ENCODE results near the gene TMED9.
A peak's percentile ranks its signal among the peaks of the same experiment; 100 is the strongest.

TMED9 gene

DNA sequence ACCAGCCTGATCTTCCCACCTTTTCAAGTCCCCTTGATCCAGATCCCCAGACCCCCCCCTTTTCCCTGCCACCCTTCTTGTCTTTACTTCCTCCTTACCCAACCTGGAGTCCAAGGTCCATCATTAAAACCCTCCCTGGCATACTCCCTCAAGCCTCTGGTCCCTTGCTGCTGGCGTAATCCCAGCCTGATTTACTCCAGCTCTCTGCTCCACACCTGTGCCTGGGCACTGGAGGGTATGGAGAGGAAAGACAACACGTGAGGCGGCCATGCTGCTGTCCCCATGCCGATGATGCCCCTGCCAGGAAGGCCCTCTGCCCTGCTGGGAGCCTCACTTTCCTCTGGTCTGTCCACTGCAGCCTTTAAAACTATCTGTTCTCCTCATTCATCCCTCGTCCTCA is 13.1 kb downstream of the TMED9 start:
- TF ChIP-seq, protein P1, sequence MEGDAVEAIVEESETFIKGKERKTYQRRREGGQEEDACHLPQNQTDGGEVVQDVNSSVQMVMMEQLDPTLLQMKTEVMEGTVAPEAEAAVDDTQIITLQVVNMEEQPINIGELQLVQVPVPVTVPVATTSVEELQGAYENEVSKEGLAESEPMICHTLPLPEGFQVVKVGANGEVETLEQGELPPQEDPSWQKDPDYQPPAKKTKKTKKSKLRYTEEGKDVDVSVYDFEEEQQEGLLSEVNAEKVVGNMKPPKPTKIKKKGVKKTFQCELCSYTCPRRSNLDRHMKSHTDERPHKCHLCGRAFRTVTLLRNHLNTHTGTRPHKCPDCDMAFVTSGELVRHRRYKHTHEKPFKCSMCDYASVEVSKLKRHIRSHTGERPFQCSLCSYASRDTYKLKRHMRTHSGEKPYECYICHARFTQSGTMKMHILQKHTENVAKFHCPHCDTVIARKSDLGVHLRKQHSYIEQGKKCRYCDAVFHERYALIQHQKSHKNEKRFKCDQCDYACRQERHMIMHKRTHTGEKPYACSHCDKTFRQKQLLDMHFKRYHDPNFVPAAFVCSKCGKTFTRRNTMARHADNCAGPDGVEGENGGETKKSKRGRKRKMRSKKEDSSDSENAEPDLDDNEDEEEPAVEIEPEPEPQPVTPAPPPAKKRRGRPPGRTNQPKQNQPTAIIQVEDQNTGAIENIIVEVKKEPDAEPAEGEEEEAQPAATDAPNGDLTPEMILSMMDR (IDR thresholded peaks at IDR 0.05; ENCODE audit: borderline replicate concordance, insufficient read depth, low read depth, low read length): no peak
- no peak overlapping the region for H3K4me3 ChIP-seq (ENCODE audit: low read depth, low read length)

DNA sequence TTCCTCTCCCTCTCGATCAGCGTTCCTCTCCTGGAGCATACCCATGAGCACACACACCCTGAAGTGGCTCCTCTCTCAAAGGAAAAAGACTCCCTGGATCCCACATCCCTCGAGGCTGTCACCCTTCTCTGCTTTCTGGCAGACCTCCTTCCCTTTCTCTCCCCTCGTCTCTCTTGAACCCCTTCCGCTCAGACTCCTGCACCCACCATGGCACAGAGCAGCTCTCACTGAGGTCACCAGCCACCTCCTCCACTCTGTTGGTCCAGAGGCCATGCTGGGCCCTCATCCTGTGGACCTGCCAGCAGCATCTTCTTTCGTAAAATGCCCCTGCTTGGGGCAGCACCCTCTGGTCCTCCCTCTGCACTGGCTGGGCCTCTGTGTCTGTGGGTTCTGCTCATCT is 13.7 kb downstream of the TMED9 start:
- H3K4me3 ChIP-seq (ENCODE audit: low read depth, low read length): no peak overlapping the region
- TF ChIP-seq, protein P1 (IDR thresholded peaks at IDR 0.05; ENCODE audit: borderline replicate concordance, insufficient read depth, low read depth, low read length): no peak

DNA sequence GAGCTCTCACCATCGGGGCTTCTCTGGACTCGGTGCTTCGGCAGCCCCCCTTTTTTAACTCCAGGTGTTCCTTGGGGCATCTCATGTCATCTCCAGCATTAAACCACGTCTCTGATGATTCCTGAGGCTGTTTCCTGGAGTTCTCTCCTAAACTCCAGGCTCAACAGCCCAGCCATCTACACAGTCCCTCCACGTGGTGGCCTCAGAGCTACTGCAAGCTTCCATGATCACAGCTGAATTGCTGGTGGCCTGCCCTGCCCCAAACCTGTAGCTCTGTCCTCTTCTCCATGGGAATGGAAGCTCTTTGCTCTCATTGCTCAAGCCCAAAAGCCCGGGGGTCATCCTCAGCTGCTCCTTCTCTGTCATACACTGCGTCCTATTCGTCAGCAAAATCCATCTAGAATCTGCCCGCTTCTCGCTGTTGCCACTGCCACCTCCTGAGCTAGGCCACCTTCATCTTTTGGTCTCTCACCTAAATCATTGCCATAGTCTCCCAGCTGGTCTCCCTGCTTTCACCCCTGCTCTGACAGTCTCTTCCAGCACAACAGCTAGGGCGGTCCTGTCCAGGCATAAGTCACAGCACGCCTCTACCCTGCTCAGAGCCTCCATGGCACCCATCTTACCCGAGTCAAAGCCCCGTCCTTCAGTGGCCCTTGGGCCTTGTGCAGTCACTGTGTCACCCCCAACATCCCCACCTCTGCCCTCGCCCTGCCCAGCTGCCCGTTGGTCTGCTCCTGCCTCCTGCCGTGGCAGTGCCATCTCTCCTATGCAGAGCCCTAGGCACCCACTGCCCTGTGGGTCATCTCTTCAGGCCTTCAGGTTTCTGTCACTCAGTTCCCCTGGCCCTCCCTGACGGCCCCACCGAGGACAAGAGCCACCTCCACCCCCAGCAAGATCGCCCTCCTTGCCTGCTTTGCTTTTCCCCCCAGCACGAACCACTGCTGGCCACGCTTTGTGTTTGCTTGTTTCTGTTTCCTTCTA is 14.4 kb downstream of the TMED9 start:
- H3K4me3 ChIP-seq (ENCODE audit: low read depth, low read length): no peak overlapping the region
- TF ChIP-seq, protein P1 (IDR thresholded peaks at IDR 0.05; ENCODE audit: borderline replicate concordance, insufficient read depth, low read depth, low read length): no peak

DNA sequence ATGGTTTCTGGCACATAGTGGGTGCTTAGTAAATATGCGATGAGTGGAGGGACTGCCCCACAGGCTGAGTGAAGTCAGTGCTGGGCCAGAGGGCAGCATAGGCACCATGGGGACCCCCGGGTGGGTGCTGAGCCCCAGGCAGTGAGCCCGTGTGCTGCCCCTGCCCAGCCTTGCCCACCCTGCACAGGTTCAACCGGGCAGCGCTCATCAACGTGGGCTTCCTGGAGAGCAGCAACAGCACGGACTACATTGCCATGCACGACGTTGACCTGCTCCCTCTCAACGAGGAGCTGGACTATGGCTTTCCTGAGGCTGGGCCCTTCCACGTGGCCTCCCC is 15.1 kb downstream of the TMED9 start:
- no peak overlapping the region for H3K4me3 ChIP-seq (ENCODE audit: low read depth, low read length)
- TF ChIP-seq, protein P1 (IDR thresholded peaks at IDR 0.05; ENCODE audit: borderline replicate concordance, insufficient read depth, low read depth, low read length): no peak

DNA sequence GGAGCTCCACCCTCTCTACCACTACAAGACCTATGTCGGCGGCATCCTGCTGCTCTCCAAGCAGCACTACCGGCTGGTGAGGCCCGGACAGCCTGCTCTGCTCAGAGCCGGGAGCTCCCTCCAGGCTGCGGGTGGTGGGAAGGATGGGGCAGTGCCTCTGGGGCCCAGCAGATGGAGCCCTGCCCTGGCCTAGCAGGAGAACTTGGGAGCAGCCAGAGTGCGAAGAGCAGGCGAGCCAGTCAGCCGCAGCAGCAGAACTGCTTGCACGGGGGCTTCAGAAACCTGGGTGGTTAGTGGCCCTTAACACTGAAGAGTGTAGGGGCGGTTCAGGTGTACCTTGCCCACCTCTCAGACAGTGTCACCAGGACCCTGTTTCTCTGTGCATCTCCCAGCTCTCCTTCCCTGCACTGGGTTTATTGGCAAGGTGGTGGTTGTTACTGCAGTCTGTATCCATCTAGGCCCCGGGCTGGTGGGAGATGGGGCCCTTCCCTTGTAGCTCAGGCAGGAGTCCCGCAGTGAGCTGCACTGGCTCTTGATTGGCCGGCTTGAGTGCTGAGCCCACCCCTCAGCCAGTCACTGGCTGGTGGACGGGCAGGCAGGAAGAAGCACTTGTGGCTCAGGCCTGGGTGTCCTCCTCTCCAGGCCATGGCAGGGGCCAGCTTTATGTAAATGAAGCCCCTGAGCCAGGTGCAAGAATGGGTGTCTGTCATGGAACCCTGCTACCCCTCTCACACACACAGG is 15.6 kb downstream of the TMED9 start:
- TF ChIP-seq, protein P1 (IDR thresholded peaks at IDR 0.05; ENCODE audit: borderline replicate concordance, insufficient read depth, low read depth, low read length): peak; percentile 85
- H3K4me3 ChIP-seq (ENCODE audit: low read depth, low read length): no peak overlapping the region

DNA sequence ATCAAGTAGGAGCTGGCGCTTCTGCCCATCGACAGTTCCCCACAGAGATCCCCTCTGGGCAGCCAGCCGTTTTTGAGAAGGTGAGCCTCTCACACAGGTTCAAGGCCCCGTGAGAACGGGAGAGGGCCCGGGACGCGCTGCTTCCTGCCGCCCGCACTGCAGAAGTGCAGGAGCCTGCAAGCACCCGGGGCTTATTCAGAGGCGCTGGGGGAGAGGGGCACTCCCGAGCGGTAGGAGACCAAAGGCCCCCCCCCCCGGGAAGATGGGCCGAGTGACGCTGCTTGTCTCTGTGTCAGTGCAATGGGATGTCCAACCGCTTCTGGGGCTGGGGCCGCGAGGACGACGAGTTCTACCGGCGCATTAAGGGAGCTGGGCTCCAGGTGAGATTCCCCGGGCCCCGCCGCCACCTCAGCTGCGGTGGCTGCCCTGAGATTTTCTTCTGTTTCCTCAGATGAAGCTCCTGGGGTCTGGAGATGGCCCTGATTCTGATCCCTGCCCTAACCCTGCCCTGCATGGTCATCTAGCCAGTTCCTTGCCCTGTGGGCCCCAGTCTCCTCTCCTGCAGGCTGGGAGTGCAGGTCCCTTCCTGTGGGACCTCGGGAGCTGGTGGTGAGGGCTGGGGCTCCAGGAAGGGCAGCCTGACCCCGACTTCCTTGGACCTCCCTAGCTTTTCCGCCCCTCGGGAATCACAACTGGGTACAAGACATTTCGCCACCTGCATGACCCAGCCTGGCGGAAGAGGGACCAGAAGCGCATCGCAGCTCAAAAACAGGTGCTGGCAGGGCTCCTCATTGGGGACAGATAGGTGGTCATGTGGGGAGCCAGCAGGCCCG is 16.5 kb downstream of the TMED9 start:
- no peak overlapping the region for H3K4me3 ChIP-seq (ENCODE audit: low read depth, low read length)
- TF ChIP-seq, protein P1 (IDR thresholded peaks at IDR 0.05; ENCODE audit: borderline replicate concordance, insufficient read depth, low read depth, low read length): no peak
